OCI-LY1 (cell line): ENCODE measurements around the gene ANKRD53.

Source experiments
- CTCF ChIP-seq: fragments of 200-600 bp; sonication (generic), shearing (Covaris generic); IDR thresholded peaks from 2 replicates; pipeline ENCODE4 v1.5.1; 2017; ENCODE audit warnings: mild to moderate bottlenecking, antibody characterized with exemption, low read length, moderate library complexity, mixed read lengths
- EZH2 ChIP-seq: fragments of 200-600 bp; sonication (generic), shearing (Covaris generic); IDR thresholded peaks from 2 replicates; pipeline ENCODE4 v1.8.0; 2017; ENCODE audit warnings: borderline replicate concordance, mixed run types, mild to moderate bottlenecking, antibody characterized with exemption, low read length, moderate library complexity, mixed read lengths

GRCh38 chr2:70960833-70961647 lies 17.4 kb upstream of the ANKRD53 start:
- no peak for TF ChIP-seq CTCF
- no peak for TF ChIP-seq EZH2
